OCI-LY7 (cell line): ENCODE results near the gene HIP1.

ENCODE experiments used
- EZH2phosphoT487 ChIP-seq: fragments of 200-600 bp; sonication (generic); IDR thresholded peaks from 2 replicates; pipeline ENCODE4 v1.6.1; 2018; ENCODE audit warnings: low read depth, borderline replicate concordance, mild to moderate bottlenecking, mixed run types, antibody characterized with exemption, low read length, moderate library complexity, mixed read lengths
- TF ChIP-seq, protein P1 (sequence below): fragments of 200-600 bp; sonication (generic); conservative IDR thresholded peaks from 2 replicates; pipeline ENCODE4 v1.5.1; 2014; ENCODE audit warnings: mild to moderate bottlenecking, antibody characterized with exemption, low read length, moderate library complexity, mixed read lengths

DNA sequence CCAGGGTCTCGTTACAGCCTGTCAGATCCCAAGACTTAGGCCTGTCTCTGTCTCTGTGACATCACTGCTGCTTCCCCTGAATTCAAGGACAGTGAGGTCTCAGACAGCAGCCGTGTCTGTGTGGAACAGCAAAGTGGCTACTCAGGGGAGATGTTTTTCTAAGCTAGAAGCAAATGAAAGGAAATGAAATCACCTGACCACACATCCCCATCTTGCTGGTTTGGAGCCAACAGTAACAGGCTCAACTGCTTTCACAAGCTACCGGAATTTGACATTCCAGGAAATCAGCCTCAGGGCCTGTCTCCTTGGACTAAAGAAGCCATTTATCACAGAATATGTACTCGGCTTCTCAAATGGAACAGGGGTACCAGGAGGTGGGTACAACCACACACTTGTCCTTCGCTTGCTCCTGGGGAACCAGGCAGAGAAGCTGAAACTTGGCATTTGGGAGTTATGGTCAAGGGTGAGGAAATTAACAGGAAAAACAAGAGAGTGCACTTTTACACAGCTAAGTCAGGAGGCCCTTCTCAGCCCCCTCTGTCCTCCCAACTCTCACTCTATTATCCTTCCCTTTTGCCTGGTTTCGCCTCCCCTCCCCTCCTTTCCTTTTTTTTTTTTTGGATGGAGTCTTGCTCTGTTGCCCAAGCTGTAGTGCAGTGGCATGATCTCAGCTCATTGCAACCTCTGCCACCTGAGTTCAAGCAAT, 173.5 kb downstream of the HIP1 start:
- TF ChIP-seq, protein P1, sequence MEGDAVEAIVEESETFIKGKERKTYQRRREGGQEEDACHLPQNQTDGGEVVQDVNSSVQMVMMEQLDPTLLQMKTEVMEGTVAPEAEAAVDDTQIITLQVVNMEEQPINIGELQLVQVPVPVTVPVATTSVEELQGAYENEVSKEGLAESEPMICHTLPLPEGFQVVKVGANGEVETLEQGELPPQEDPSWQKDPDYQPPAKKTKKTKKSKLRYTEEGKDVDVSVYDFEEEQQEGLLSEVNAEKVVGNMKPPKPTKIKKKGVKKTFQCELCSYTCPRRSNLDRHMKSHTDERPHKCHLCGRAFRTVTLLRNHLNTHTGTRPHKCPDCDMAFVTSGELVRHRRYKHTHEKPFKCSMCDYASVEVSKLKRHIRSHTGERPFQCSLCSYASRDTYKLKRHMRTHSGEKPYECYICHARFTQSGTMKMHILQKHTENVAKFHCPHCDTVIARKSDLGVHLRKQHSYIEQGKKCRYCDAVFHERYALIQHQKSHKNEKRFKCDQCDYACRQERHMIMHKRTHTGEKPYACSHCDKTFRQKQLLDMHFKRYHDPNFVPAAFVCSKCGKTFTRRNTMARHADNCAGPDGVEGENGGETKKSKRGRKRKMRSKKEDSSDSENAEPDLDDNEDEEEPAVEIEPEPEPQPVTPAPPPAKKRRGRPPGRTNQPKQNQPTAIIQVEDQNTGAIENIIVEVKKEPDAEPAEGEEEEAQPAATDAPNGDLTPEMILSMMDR, result no peak
- no peak for TF ChIP-seq EZH2phosphoT487
